ENCODE measurements around the gene WTIP. TPM values are rescaled to one million over a fixed set of nuclear protein-coding genes. Genes with fewer than 3 reads are reported as not detected.

WTIP gene
- total and polyA plus RNA-seq, 2 of the 13 experiments (the other 11 are each of a cell fraction or from before 2014, with no cell fraction given): 15.0 to 18.1 TPM

- TF ChIP-seq ZNF296 (CRISPR knock-in tag; conservative IDR thresholded peaks at IDR 0.05): no peak
- TF ChIP-seq SP5 (CRISPR knock-in tag; IDR thresholded peaks at IDR 0.05; ENCODE audit: borderline replicate concordance, low read depth): no peak
- no peak for TF ChIP-seq ZNF674 (CRISPR knock-in tag; IDR thresholded peaks at IDR 0.05; ENCODE audit: low read depth)
- TF ChIP-seq RNF2 (conservative IDR thresholded peaks at IDR 0.05; ENCODE audit: low read depth): no peak
- no peak for TF ChIP-seq HDAC1 (CRISPR knock-in tag; IDR thresholded peaks at IDR 0.05)
Observed at GRCh38 chr19:34506026-34506370, 24.4 kb downstream of the WTIP start (continued).

GRCh38 chr19:34507414-34508067, 26.0 kb downstream of the WTIP start:
- TF ChIP-seq ZFP36L2 (CRISPR knock-in tag; IDR thresholded peaks at IDR 0.05) (no peak), PTBP1 (IDR thresholded peaks at IDR 0.05; ENCODE audit: low read depth, low read length, poor library complexity, severe bottlenecking) (no peak), TP53 (CRISPR knock-in tag; conservative IDR thresholded peaks at IDR 0.05) (no peak), MTA3 (CRISPR knock-in tag; IDR thresholded peaks at IDR 0.05) (no peak), THRA (CRISPR knock-in tag; IDR thresholded peaks at IDR 0.05; ENCODE audit: borderline replicate concordance) (no peak), ZKSCAN1 (IDR thresholded peaks at IDR 0.05; ENCODE audit: low read length) (no peak), SIN3B (IDR thresholded peaks at IDR 0.05; ENCODE audit: low read length) (no peak), ZNF704 (CRISPR knock-in tag; IDR thresholded peaks at IDR 0.05; ENCODE audit: borderline replicate concordance) (no peak), GMEB1 (CRISPR knock-in tag; IDR thresholded peaks at IDR 0.05; ENCODE audit: borderline replicate concordance) (no peak), CREM (IDR thresholded peaks at IDR 0.05) (no peak), CREM (CRISPR knock-in tag; IDR thresholded peaks at IDR 0.05) (no peak), ARNT2 (CRISPR knock-in tag; IDR thresholded peaks at IDR 0.05; ENCODE audit: low read depth) (no peak), SETDB1 (CRISPR knock-in tag; IDR thresholded peaks at IDR 0.05; ENCODE audit: borderline replicate concordance) (no peak), ZNF230 (CRISPR knock-in tag; IDR thresholded peaks at IDR 0.05) (no peak), TAF1 (CRISPR knock-in tag; IDR thresholded peaks at IDR 0.05) (no peak), ZNF234 (CRISPR knock-in tag; conservative IDR thresholded peaks at IDR 0.05) (no peak), ZNF124 (CRISPR knock-in tag; IDR thresholded peaks at IDR 0.05) (no peak)
- no peaks in the 10 kb centered on the region for H3K79me2 ChIP-seq (ENCODE audit: insufficient read depth, low read length)
- H3K36me3 ChIP-seq (replicated peaks in 1 of 2; ENCODE audit: control insufficient read depth in 1 of 2, insufficient read depth in 2 of 2, low read length in 2 of 2): no peaks in the 10 kb centered on the region
- H3K27ac ChIP-seq (ENCODE audit: extremely low read length, insufficient read depth, low read length): no peak overlapping the region
- intact Hi-C loops (cut with micrococcal nuclease; ENCODE audit: unreplicated experiment): no loop called here
- no peaks in the 10 kb centered on the region for H4K20me1 ChIP-seq (ENCODE audit: insufficient read depth, low read length)
- peaks cover 0 to 2% of the 10 kb centered on the region in 2 experiments; a peak in 1 of 5 replicates for H3K27me3 ChIP-seq (ENCODE audit: control insufficient read depth in 1 of 2, insufficient read depth in 2 of 2, low read length in 2 of 2)
- DNase-seq (ENCODE audit: low spot score) (no peak), ATAC-seq (no peak), FAIRE-seq (no peak)
- H3K9me3 ChIP-seq (ENCODE audit: low read length): peaks cover 7% of the 10 kb centered on the region; the same call in 1 of the 2 replicates
- H3K4me3 ChIP-seq (replicated peaks in 1 of 3; ENCODE audit: insufficient read depth in 1 of 3, low read depth in 2 of 3, low read length in 3 of 3): no peak overlapping the region
- POLR2A ChIA-PET: no interaction called here
- no peak overlapping the region for H3K4me2 ChIP-seq (ENCODE audit: low read depth, low read length)
- BruUV-seq (replicated peaks): no TSS peak
- no peak overlapping the region for H2AFZ ChIP-seq (ENCODE audit: low read length)
- 54% methylated on average over 4 of the region's 4 CpGs for WGBS (ENCODE audit: low lambda C conversion rate)
- in situ Hi-C loops (cut with HindIII; ENCODE audit: extremely low pct_ligation_motif_present, low pct_unique_long_range_greater_than_20kb): loop anchor here (10.0 kb wide), 1 partner anchor 207 kb away; no protein-coding TSS in a partner anchor
- H3K9ac ChIP-seq (ENCODE audit: insufficient read depth, low read depth, low read length): no peak overlapping the region
- CTCF ChIA-PET (ENCODE audit: low intra/inter-chr PET ratio, low total read pairs): no interaction called here
- H3K4me1 ChIP-seq (ENCODE audit: insufficient read depth, low read length): peaks cover 18% of the 10 kb centered on the region
